GOT3 (cell line): ENCODE results near the gene JMJD6.

Experiments
- DNase-seq: peaks from one replicate; lab custom pipeline; 2025; ENCODE audit warnings: mixed read lengths; lab: John Stamatoyannopoulos, UW

Gene JMJD6

DNA sequence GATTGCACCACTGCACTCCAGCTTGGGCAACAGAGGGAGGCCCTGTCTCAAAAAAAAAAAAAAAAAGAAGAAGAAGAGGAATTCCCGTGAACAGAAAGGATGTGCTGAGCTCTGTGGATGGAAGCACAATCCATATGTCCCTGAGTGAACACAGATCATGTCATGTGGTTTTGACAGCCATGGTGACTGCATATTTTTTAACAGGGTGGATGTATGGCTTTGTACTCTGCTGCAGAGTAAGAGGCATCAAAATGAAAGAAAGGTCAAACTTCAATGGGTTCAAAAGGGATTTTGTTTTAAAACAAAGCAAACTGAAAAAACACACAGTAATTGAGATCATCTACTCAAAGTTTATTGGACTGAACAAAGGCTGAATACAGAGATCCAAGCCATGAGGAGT lies 47.2 kb downstream of the JMJD6 start:
- DNase-seq: no peak

DNA sequence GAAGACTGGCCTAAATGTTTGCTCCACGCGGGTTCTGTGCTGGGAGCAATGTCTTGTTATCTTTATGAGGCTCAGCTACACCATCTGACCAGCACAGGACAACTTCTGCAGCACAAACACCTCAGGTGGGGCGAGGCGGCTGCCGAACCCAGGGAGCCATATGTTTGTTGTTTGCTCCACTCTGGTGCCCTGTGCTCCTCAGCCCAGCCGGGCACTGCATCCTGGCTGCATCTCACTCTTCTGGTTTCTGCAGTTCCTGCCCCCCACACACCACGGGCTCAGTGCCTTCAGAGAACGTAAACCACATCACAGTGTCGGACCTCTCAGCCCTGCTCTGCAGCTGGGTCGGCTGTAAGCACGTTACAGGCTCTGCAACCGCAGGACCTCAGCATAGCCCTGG lies 48.1 kb downstream of the JMJD6 start:
- DNase-seq: no peak

- no peak for DNase-seq
Measured at GRCh38 chr17:76677406-76677805, 49.0 kb downstream of the JMJD6 start.

DNA sequence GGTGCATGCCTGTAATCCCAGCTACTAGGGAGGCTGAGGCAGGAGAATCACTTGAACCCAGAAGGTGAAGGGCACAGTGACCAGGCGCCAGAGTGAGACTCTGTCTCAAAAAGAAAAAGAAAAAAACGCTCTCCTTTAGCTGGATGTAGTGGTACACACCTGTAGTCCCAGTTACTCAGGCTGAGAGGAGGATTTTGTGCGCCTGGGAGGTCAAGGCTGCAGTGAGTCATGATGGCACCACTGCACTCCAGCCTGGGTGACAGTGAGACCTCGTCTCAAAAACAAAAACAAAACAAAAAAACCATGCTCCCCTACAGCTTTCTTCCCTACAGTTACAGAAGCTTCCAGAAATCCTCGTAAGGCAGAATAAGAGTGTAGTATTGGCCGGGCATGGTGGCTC lies 49.8 kb downstream of the JMJD6 start:
- DNase-seq: no peak

GRCh38 chr17:76675648-76676047 lies 50.8 kb downstream of the JMJD6 start:
- DNase-seq: no peak

DNA sequence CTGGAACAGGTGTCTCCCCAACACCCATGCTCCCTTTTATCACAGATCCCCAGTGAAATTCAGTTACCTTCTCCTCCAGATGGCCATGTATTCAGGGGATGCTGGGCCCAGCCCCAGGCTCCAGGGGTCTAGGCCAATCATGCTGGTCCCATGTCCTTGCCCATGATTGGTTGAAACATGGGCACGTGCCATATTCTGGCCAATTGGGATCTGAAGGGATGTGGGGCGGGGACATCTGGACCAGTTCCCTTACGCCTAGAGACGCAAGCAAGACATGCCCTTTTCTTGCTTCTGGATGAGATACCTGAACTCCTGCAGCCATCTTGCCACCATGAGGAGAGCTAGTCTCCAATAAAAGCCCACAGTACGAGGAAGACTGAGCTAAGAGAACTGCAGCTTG lies 51.8 kb downstream of the JMJD6 start:
- DNase-seq: no peak

DNA sequence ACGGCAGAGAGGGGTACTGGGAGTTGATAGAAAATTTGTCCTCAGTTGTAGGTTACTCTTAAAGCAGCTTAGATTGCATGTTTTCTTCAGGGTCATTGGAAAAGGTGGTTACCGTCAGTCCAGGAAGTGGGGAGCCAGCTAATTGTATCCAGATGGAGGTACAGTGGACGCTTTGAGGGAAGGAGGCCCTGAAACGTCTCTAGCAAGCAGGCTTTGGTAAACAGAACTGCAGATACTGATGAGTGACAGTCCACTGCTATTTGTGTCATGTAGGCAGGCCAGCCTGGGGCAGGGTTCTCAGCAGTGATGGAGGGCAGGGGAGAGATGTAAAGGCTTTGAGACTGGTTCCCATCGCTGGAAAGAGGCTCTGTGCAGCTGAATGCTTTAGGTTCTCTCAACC lies 52.7 kb downstream of the JMJD6 start:
- no peak for DNase-seq

DNA sequence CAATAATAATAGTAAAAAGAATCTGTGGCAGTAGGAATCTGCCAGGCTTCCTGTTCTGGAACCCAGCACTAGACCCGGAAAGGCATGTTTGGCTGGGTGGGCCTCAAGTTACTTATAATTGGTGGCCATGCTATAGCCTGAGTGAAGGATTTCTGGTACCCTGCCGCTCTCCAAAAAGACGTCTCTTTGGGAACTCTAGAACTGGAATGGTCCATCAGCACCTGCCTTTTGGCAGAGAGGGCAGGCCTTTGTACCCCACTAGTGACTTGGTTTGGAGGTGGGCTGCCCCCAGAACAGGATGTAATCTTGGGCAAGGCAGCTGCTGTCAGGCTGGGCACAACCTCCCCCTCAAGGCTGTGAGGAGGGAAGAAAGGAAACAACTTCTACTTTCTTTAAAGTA lies 53.5 kb downstream of the JMJD6 start:
- DNase-seq: no peak

GRCh38 chr17:76672270-76672851 lies 54.0 kb downstream of the JMJD6 start:
- DNase-seq: no peak

DNA sequence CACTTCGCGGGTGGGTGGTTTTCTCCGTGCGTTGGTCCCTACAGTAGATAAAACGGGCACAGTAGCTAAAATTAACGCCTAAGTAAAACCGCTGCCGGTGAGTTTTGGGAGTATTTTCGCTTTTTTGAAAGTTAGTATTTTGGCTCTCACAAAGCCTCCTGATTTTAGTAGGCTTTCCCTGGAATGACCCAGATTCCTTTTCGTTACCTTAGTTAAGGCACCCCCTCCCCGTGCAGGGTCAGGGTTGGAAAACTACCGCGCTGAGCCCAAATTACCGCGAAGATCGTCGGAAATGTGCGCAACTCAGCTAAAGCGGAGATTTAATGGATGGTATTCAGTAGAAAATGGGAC lies 54.5 kb downstream of the JMJD6 start:
- DNase-seq: no peak

DNA sequence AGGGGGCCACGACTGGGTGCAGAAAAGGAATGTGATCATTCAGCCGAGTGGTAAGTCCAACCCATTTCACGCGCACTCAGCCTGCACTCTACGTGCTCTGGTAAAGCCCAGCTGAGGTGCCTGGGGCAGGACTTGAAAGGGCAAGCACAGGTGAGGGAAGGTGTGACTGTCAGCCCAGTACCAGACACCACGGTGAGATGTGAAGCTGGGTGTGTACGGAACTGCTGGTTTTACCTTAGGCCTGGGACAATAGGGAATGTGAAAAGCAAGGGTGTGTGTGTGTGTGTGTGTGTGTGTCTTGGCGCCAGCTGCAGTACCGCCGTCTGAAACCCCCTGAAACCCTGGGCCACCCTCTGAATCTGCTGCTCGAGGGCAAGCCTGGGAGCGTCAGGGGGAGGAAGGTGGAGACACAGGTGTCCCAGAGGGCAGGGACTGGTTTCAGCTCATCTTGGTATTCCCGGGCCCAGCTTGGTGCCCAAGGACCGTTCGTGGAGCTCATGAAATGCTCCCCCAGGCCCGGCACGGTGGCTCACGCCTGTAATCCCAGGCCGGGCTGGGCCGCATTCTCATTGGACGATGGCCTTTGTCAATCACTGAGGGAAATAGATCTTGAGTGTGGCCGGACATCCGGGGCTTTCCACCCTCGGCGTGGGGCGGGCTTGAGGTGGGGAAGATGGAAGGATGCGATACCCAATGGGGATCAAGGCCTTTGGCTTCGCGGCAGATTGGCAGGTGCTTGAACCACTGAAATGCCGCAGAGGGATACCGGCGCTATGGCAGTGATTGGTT lies 55.1 kb downstream of the JMJD6 start:
- peak; percentile 96 for DNase-seq

GRCh38 chr17:76670718-76671122 lies 55.7 kb downstream of the JMJD6 start:
- DNase-seq: no peak

DNA sequence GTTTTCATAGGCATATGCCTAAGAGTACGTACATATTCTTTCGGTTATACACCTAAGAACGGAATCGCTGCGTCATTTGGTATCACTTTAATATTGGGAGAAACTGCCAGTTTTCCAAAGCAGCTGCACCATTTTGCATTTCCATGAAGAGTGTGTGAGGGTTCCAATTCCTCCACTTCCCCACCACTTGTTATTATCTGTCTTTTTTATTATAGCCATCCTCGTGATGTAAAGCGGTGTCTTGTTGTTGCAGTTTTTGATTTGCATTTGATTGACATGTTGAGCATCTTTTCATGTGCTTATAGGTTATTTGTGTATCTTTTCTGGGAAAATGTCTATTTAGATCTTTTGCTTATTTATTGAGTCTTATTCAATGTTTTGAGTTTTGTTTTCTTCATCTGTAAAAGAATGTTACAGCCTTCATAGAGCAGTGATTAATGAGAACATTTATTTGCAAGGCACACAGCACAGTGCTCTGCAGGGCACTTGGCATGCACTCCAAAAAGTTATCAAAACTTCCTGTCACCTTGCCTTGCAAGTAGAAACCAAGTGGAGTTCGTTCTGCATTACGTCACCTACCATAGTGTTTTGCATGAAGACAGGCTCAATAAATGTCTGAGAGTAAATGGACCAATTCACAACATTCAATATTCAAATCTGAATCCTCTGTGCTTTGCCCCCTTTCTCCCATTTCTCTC lies 56.2 kb downstream of the JMJD6 start:
- no peak for DNase-seq
